H9 (cell line): Measurements from ENCODE around the gene OR5K4. TPM values are rescaled to one million over a fixed set of nuclear protein-coding genes. Genes with fewer than 3 reads are reported as not detected.

Source experiments
- DNase-seq: peaks from one replicate; pipeline ENCODE4 v3.0.0-alpha.2; 2017
- H2AFZ ChIP-seq: one replicate; pipeline ENCODE4 v1.6.1; 2013; ENCODE audit warnings: mild to moderate bottlenecking, low read length, control low read depth, moderate library complexity
- H2AK5ac ChIP-seq: 2 replicates; pipeline ENCODE4 v1.6.1; 2013; ENCODE audit warnings: low read length, control low read depth, mixed read lengths; ENCODE audit not compliant: insufficient read length
- H2BK120ac ChIP-seq: one replicate; pipeline ENCODE4 v1.6.1; 2013; ENCODE audit warnings: low read depth, mild to moderate bottlenecking, low read length, control low read depth, inconsistent platforms; ENCODE audit not compliant: poor library complexity, severe bottlenecking
- H2BK12ac ChIP-seq: 2 replicates; pipeline ENCODE4 v1.6.1; 2013; ENCODE audit warnings: low read length, control low read depth, mixed read lengths, low read depth; ENCODE audit not compliant: insufficient read length
- H2BK15ac ChIP-seq: 2 replicates; pipeline ENCODE4 v1.6.1; 2013; ENCODE audit warnings: low read depth, low read length, control low read depth
- H2BK20ac ChIP-seq: one replicate; pipeline ENCODE4 v1.6.1; 2013; ENCODE audit warnings: low read depth, mild to moderate bottlenecking, low read length, control low read depth, inconsistent platforms; ENCODE audit not compliant: poor library complexity, severe bottlenecking
- H2BK5ac ChIP-seq: 2 replicates; pipeline ENCODE4 v1.6.1; 2013; ENCODE audit warnings: low read length, control low read depth, mixed read lengths; ENCODE audit not compliant: insufficient read length
- H3K14ac ChIP-seq: 2 replicates; pipeline ENCODE4 v1.6.1; 2013; ENCODE audit warnings: low read length, control low read depth; ENCODE audit not compliant: insufficient read depth
- H3K18ac ChIP-seq: 2 replicates; pipeline ENCODE4 v1.6.1; 2013; ENCODE audit warnings: low read depth, mild to moderate bottlenecking, mixed read lengths, low read length, control low read depth; ENCODE audit not compliant: insufficient read length
- H3K23ac ChIP-seq: 2 replicates; pipeline ENCODE4 v1.6.1; 2013; ENCODE audit warnings: low read length, control low read depth, mixed read lengths, low read depth; ENCODE audit not compliant: insufficient read length
- H3K23me2 ChIP-seq: 2 replicates; pipeline ENCODE4 v1.6.1; 2013; ENCODE audit warnings: low read depth, mild to moderate bottlenecking, mixed read lengths, low read length, control low read depth; ENCODE audit not compliant: insufficient read length, poor library complexity, severe bottlenecking
- H3K27ac ChIP-seq: 2 replicates; pipeline ENCODE4 v1.5.1; 2013; ENCODE audit warnings: low read length, control low read depth, mixed read lengths, low read depth; ENCODE audit not compliant: insufficient read length
- H3K27me3 ChIP-seq: 2 replicates; pipeline ENCODE4 v1.6.1; 2013; ENCODE audit warnings: low read length, control low read depth, inconsistent platforms; ENCODE audit not compliant: insufficient read depth
- H3K4ac ChIP-seq: 2 replicates; pipeline ENCODE4 v1.6.1; 2013; ENCODE audit warnings: low read depth, mild to moderate bottlenecking, control low read depth, inconsistent platforms, low read length, moderate library complexity
- H3K4me1 ChIP-seq: 2 replicates; pipeline ENCODE4 v1.6.1; 2013; ENCODE audit warnings: low read length, control low read depth, inconsistent platforms; ENCODE audit not compliant: insufficient read depth
- H3K4me2 ChIP-seq: 2 replicates; pipeline ENCODE4 v1.6.1; 2013; ENCODE audit warnings: low read length, control low read depth, mixed read lengths; ENCODE audit not compliant: insufficient read length, insufficient read depth
- H3K56ac ChIP-seq: 2 replicates; pipeline ENCODE4 v1.6.1; 2013; ENCODE audit warnings: low read depth, mild to moderate bottlenecking, mixed read lengths, low read length, control low read depth; ENCODE audit not compliant: insufficient read length
- H3K79me1 ChIP-seq: 2 replicates; pipeline ENCODE4 v1.6.1; 2013; ENCODE audit warnings: low read depth, mild to moderate bottlenecking, moderate library complexity, low read length, control low read depth, inconsistent platforms; ENCODE audit not compliant: insufficient read depth, poor library complexity, severe bottlenecking
- H3K79me2 ChIP-seq: 2 replicates; pipeline ENCODE4 v1.6.1; 2013; ENCODE audit warnings: low read length, control low read depth, inconsistent platforms; ENCODE audit not compliant: insufficient read depth
- H3K9ac ChIP-seq: 2 replicates; pipeline ENCODE4 v1.6.1; 2013; ENCODE audit warnings: low read length, control low read depth, mixed read lengths; ENCODE audit not compliant: insufficient read length; ENCODE audit errors: extremely low read depth
- H3K9me3 ChIP-seq: one replicate; pipeline ENCODE4 v1.6.1; 2013; ENCODE audit warnings: low read depth, low read length, inconsistent platforms; ENCODE audit not compliant: control insufficient read depth
- H3T11ph ChIP-seq: one replicate; pipeline ENCODE4 v1.6.1; 2013; ENCODE audit warnings: mild to moderate bottlenecking, low read length, control low read depth, inconsistent platforms
- H4K20me1 ChIP-seq: one replicate; pipeline ENCODE4 v1.6.1; 2013; ENCODE audit not compliant: control insufficient read depth, insufficient read length, insufficient read depth
- H4K5ac ChIP-seq: 2 replicates; pipeline ENCODE4 v1.6.1; 2013; ENCODE audit warnings: low read depth, mild to moderate bottlenecking, mixed read lengths, low read length, control low read depth; ENCODE audit not compliant: insufficient read length
- H4K8ac ChIP-seq: replicated peaks from 2 replicates; pipeline ENCODE4 v1.6.1; 2013; ENCODE audit warnings: low read length, control low read depth, mixed read lengths, low read depth; ENCODE audit not compliant: insufficient read length
- H4K91ac ChIP-seq: 2 replicates; pipeline ENCODE4 v1.6.1; 2013; ENCODE audit warnings: low read depth, mild to moderate bottlenecking, moderate library complexity, mixed read lengths, low read length, control low read depth; ENCODE audit not compliant: insufficient read length
- H3K27ac Mint-ChIP-seq, 3 experiments: 2 replicates in 2 of 3; 3 replicates in 1 of 3; pipeline ENCODE4 v1.8.0; 2020 to 2021; ENCODE audit warnings: mixed read lengths in 3 of 3, mild to moderate bottlenecking in 1 of 3, moderate library complexity in 1 of 3
- H3K27me3 Mint-ChIP-seq: 2 replicates; pipeline ENCODE4 v1.8.0; 2021; ENCODE audit warnings: low read depth, mild to moderate bottlenecking, moderate library complexity, mixed read lengths
- H3K36me3 Mint-ChIP-seq, 3 experiments: 2 replicates in 2 of 3; 3 replicates in 1 of 3; pipeline ENCODE4 v1.8.0; 2020 to 2021; ENCODE audit warnings: low read depth in 3 of 3, mixed read lengths in 3 of 3; ENCODE audit not compliant: insufficient read depth in 1 of 3
- H3K4me1 Mint-ChIP-seq, 2 experiments: 2 replicates each; pipeline ENCODE4 v1.8.0; 2020; ENCODE audit warnings: mixed read lengths in 2 of 2
- H3K4me3 Mint-ChIP-seq, 2 experiments: 2 replicates in 1 of 2; 3 replicates in 1 of 2; pipeline ENCODE4 v1.8.0; 2020 to 2021; ENCODE audit warnings: mild to moderate bottlenecking in 2 of 2, mixed read lengths in 2 of 2, moderate library complexity in 1 of 2
- H3K9me3 Mint-ChIP-seq, 2 experiments: 2 replicates in 1 of 2; 3 replicates in 1 of 2; pipeline ENCODE4 v1.8.0; 2020; ENCODE audit warnings: mild to moderate bottlenecking in 2 of 2, mixed read lengths in 2 of 2, moderate library complexity in 1 of 2
- WGBS: extraction: QIAGEN DNeasy Blood & Tissue Kit; methylation state at CpG from one replicate; pipeline ENCODE4 v1.1.7; 2013; ENCODE audit warnings: missing lambda C conversion rate, low lambda C conversion rate, mixed read lengths; ENCODE audit not compliant: insufficient read length; ENCODE audit errors: extremely low coverage; 5-methylcytosine and 5-hydroxymethylcytosine counted together
- total RNA-seq: library from RNA; stranded (reverse); gene quantifications from 2 replicates; pipeline ENCODE4 v1.2.1, GENCODE V29; 2021
- TF ChIP-seq, protein P1 (sequence below): fragments of 200-600 bp; sonication (generic); conservative IDR thresholded peaks from 3 replicates; pipeline ENCODE4 v1.8.0; 2021; ENCODE audit warnings: antibody characterized with exemption, mild to moderate bottlenecking

The OR5K4 gene
- total RNA-seq, 1 experiment from 2014 or later, result not detected

DNA sequence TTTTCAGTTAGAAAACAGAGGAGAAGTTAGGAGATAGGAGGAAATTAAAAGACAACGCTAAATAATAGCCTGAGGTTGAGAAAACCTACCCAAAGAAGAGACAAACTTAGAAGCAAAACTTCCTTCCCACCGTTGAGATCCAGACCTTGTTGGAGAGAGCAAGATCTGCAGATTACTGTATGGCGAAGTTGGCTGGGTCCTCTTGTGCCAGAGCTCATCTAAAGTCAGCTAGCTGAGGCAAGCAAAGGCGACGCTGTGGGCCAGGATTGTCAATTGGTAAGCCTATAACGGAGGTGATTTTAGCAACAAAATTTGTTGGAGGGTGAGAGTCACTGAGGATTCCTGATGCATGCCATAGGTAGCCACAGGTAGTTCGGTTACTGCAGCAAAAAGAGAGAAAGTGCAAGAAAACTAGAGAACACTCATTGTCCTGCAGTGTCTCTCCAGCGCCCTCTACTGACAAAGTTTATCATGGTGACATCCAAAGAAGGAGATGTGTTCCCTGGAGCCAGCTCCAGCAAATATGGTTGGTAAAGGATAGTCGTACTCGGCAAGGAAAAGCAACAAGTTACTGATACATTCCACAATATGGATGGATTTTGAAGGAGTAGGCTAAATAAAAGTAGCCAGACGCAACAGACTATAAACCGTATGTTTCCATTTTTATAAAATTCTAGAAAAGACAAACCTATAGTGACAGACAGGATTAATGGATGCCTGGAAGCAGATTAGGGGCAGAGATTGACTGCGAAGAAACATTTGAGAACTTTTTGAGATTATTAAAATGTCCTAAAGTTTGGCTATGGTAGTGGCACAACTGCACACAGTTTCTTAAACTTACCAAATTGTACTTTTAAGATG, 9.8 kb upstream of the OR5K4 start:
- no CpG with 5 or more reads among the region's 13 CpGs for WGBS

More for the DNA sequence above, 9.8 kb upstream of the OR5K4 start:
- Histone ChIP-seq H3K56ac (no peak overlapping the region), H3K4me1 (no peaks in the 10 kb centered on the region; the same call in 1 of the 2 replicates), H2BK12ac (no peak overlapping the region), H4K91ac (no peak overlapping the region), H2BK5ac (no peak overlapping the region), H3K9ac (no peak overlapping the region), H3K14ac (no peak overlapping the region), H3K79me1 (no peaks in the 10 kb centered on the region), H3K9me3 (no peaks in the 10 kb centered on the region), H3K18ac (no peak overlapping the region), H4K20me1 (no peaks in the 10 kb centered on the region), H3K27ac (no peak overlapping the region), H2AK5ac (no peak overlapping the region), H3K4me2 (no peak overlapping the region), H4K8ac (no peak overlapping the region), H3K4ac (no peak overlapping the region), H3K23me2 (no peaks in the 10 kb centered on the region), H4K5ac (no peak overlapping the region), H2BK15ac (no peak overlapping the region), H2BK20ac (no peak overlapping the region), H3K23ac (no peak overlapping the region), H3K79me2 (no peaks in the 10 kb centered on the region), H3K27me3 (no peaks in the 10 kb centered on the region), H2BK120ac (no peak overlapping the region), H2AFZ (peak overlapping the region; percentile 91), H3T11ph (no peak overlapping the region)
- Mint-ChIP-seq H3K27me3 (no peaks in the 10 kb centered on the region; the same call in 1 of the 2 replicates), H3K4me1 (peaks cover 6 to 10% of the 10 kb centered on the region in 2 experiments; a peak in 3 of 4 replicates), H3K4me3 (no peak overlapping the region), H3K27ac (no peak overlapping the region), H3K36me3 (no peaks in the 10 kb centered on the region), H3K9me3 (no peaks in the 10 kb centered on the region)
- TF ChIP-seq, protein P1, sequence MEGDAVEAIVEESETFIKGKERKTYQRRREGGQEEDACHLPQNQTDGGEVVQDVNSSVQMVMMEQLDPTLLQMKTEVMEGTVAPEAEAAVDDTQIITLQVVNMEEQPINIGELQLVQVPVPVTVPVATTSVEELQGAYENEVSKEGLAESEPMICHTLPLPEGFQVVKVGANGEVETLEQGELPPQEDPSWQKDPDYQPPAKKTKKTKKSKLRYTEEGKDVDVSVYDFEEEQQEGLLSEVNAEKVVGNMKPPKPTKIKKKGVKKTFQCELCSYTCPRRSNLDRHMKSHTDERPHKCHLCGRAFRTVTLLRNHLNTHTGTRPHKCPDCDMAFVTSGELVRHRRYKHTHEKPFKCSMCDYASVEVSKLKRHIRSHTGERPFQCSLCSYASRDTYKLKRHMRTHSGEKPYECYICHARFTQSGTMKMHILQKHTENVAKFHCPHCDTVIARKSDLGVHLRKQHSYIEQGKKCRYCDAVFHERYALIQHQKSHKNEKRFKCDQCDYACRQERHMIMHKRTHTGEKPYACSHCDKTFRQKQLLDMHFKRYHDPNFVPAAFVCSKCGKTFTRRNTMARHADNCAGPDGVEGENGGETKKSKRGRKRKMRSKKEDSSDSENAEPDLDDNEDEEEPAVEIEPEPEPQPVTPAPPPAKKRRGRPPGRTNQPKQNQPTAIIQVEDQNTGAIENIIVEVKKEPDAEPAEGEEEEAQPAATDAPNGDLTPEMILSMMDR, result peak; percentile 92
- DNase-seq, result peak; percentile 76
